SU-DHL-6 (cell line): ENCODE data around the gene VASP.

ENCODE experiments used
- EZH2phosphoT487 ChIP-seq: fragments of 200-600 bp; sonication (generic), shearing (Covaris generic); conservative IDR thresholded peaks from 2 replicates; pipeline ENCODE4 v1.6.1; 2018; ENCODE audit warnings: mild to moderate bottlenecking, antibody characterized with exemption, low read length, moderate library complexity, mixed read lengths
- TF ChIP-seq, protein P1 (sequence below): fragments of 200-600 bp; sonication (generic); IDR thresholded peaks from one replicate; pipeline ENCODE4 v1.5.1; 2017; ENCODE audit warnings: antibody characterized with exemption, mild to moderate bottlenecking, low read length, moderate library complexity; ENCODE audit not compliant: insufficient read depth, poor library complexity, severe bottlenecking

DNA sequence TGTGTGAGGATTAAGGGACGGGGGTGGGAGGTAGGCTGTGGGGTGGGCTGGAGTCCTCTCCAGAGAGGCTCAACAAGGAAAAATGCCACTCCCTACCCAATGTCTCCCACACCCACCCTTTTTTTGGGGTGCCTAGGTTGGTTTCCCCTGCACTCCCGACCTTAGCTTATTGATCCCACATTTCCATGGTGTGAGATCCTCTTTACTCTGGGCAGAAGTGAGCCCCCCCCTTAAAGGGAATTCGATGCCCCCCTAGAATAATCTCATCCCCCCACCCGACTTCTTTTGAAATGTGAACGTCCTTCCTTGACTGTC, 34.0 kb upstream of the VASP start:
- TF ChIP-seq, protein P1, sequence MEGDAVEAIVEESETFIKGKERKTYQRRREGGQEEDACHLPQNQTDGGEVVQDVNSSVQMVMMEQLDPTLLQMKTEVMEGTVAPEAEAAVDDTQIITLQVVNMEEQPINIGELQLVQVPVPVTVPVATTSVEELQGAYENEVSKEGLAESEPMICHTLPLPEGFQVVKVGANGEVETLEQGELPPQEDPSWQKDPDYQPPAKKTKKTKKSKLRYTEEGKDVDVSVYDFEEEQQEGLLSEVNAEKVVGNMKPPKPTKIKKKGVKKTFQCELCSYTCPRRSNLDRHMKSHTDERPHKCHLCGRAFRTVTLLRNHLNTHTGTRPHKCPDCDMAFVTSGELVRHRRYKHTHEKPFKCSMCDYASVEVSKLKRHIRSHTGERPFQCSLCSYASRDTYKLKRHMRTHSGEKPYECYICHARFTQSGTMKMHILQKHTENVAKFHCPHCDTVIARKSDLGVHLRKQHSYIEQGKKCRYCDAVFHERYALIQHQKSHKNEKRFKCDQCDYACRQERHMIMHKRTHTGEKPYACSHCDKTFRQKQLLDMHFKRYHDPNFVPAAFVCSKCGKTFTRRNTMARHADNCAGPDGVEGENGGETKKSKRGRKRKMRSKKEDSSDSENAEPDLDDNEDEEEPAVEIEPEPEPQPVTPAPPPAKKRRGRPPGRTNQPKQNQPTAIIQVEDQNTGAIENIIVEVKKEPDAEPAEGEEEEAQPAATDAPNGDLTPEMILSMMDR: no peak
- TF ChIP-seq EZH2phosphoT487: no peak
